HUDEP-2 (cell line): ENCODE results near the gene PAX3.

ENCODE experiments used
- DNase-seq, 76 experiments: peaks; one replicate each; lab custom pipeline; 2025; ENCODE audit not compliant: unreplicated experiment in 76 of 76; lab: John Stamatoyannopoulos, UW

Gene PAX3

DNA sequence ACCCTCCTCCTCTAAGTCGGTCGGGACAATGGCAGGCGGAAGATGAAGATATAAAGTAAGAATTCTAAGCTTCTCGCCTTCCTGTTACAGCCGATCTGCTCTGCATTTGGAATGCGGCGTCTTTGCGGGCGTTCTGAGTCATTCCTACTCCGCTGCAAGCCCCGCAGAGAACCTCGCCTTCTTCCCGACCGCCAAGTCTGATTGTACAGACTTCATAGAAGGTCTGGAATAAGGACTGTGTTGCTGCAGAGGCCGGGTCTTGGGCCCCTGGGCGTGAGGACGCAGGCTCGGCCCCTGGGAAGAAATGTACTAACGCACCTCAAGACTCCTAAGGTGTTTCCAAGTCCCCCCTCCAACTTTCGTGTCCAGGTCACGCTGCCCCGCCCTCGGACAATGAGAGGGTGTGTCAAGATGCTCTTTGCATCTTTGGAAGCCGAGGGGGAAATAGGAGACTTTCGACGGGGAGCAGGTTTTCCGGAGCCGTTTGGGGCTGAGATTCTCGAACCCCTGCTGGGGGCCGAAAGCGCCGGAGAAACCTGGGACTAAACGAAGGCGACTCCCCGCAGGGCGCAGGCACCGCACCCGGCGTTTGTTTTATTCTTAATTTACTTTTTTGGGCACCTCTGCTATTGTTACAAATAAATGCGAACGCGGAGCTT is 12.7 kb upstream of the PAX3 start:
- no peak for DNase-seq

DNA sequence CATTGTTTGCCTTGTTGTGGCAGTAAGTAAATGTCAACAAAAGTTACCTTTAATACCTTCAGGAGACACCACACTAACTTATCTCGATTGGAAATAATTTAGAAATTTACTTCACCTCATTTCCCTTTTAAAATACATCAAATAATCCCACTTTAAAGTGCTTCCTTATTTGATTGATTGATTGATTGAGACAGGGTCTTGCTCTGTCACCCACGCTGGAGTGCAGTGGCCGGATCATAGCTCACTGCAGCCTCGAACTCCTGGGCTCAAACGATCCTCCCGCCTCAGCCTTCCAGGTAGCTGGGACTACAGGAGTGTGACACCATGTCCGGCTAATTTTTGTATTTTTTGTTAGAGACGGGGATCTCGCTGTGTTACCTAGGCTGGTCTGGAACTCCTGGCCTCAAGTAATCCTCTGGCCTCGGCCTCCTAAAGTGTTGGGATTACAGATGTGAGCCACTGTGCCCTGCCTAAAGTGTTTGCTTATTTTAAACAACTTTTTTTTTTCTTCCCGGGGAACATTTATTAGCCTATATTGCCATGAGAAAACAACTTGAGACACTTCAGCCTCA is 12.0 kb upstream of the PAX3 start:
- DNase-seq: no peak

DNA sequence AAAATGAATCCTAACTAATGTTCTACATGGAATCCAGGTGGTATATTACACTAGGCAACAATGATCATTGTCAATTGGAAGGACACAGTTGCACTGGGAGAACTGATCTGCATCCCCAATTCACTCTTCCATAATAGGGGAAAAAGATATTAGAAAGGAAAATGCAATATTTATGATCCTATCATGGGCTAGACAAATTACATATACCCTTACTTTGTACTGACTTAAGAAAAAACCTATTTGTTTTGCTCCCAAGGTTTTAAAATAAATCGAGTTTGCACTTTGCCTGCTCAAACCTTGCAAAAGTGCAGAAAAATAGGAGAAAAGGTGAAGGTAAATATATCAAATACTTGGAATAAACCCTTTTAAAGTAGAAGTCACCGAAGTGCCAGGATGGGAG is 11.0 kb upstream of the PAX3 start:
- no peak for DNase-seq

DNA sequence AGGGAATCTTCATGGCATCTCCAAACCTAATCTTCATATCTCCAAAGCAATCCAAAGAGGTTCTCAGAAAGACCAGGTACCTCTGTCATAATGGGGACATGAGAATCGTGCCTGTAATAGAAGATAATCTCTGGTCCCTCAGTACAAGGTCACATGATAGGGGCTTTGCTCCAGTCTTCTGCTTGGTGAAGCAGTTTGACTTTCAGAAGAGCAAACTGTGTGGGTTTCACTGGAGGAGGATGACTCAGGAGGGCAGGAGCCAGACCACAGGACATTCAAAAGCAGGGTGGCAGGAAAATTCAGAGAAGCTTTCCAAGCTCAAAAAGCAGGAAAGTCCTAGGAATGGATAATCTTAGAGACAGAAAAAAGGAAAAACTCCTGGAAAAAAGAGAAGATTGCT is 10.6 kb upstream of the PAX3 start:
- DNase-seq: no peak

DNA sequence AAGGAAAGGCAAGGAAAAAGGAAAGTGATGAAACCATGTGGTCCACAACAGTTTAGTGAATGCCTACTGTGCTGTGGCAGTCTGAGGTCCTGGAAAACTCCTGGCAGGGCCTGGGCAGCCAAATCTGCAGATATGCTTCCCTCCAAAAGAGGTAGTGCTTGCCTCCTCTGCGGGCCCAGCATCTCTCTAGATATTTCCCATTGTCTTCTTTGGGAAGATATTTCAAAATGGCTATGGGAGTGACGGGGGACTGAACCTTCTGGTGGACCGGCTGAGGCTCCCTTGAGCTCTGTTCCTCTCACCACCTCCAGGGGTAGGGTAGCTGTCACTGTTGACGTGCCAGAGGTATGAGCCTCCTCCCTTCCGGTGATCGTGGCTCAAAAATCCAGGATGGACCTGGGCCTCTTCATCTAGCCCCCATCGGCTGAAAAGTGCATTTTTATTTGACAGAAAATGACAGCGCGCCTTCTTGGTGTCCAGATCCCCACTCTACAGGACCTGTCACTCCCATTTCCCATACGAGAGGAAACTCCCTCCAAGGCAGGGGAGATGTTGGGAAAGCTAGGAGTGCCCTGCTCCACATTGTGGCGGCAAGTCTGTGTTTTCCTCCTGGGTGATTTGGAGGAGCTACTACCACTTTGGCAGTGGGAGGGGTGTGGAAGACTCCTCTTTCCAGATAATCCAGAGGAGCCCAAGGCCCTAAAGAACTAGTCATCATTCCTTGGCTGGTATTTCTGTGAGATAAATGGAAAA is 9.4 kb upstream of the PAX3 start:
- DNase-seq: no peak

DNA sequence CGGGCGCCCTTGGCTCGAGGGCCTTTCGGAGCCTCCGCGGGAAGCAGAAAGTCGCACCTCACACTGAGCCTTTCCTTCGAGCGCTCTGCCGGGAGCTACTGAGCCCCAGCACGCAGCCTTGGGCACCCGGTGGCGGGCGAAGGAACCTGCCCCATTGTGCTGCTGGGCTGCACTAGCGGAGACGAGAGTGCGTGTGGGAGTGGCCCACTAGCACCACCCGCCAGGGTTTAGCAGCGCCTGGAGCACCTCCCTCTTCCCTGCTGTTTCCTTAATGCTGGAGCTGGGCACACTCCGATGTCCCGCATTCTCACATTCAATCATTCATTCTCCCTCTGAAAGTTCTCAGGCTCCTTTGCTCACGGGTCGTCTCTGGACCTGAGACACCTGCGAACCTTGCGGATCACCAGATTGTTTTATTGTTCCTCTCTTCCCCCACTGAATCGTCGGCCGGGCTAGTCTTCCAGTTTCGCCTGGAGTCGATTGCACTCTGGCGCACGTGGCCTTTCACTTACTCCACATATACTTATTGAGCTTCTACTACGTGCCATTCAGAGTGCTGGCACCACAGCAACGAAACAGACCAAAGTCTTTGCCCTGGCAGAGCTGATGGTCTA is 8.5 kb upstream of the PAX3 start:
- DNase-seq: peak in 2 of 76 experiments; percentile 16 to 24

DNA sequence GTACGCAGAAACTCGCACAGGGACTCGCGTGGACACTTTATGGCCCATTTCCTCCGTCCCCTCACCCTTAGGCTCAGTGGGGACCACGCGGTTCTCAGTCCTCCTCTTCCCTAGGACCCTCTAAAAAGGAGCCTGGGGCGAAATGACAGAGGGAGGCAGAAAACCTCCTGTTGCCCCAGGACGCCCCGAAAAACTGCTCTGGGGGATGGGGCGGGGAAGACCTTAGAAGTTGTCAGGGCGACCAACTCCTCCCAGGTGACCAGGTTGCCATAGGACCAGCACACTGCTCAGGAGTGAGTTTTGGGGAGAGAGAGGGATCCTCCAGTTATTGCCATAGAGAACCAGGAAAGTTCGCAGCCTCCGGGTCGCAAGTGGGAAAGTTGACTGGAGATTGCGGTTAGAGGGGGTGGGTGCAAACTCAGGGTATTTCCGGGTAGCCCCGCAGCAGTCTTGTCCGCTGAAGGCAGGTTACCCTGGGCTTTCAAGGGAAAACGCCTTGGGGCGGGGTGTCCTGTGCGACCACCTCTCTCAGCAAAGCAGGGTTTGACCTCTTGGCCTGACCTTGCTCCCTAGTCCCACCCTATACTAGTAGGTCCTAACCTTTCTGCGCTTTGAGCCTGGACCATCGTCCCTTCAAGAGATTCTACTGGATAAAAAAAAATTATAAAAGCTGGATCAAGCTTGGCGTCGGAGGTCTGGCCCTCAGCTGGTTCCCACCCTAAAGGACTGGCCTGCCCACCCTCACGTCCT is 7.8 kb upstream of the PAX3 start:
- no peak for DNase-seq

DNA sequence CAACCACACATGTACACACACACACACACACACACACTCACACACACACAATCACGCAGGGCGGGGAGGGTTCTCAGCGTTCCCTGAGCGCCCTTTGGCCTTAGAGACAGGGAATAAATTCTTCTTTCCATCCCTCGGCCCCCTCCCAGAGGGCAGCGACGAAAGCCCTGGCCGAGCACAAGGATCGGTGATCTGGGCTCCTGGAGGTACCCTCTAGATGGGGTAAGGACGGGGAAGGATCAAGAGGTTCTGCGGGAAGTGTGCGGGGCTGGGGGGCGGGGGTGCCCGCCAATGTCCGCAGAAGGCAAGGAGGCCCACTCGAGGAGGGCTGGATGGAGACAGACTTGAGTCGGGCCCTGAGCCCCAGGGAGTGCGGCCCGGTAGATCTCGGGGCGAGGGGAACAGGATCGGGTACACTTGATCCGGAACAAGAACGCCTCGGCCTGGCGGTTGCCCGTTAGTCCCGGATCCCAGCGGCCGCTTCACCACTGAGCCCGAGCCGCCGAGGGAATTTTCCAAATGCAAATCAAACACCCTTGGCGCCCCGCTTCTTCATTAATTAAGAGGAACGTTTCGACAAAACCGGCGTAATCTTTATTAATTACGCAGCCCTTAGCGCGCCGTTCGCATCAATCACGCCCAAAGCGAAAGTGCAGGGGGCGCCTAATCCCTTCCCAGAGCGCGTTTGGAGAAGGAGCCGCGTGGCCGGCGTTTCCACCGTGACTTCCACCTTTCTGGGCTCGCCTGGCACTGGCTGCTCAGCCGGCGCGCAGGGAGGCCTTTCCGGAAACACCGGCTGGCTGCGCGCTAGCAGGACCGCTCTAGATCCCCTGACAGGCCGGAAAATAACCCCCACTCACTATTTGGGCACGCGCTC is 7.0 kb upstream of the PAX3 start:
- DNase-seq: no peak

DNA sequence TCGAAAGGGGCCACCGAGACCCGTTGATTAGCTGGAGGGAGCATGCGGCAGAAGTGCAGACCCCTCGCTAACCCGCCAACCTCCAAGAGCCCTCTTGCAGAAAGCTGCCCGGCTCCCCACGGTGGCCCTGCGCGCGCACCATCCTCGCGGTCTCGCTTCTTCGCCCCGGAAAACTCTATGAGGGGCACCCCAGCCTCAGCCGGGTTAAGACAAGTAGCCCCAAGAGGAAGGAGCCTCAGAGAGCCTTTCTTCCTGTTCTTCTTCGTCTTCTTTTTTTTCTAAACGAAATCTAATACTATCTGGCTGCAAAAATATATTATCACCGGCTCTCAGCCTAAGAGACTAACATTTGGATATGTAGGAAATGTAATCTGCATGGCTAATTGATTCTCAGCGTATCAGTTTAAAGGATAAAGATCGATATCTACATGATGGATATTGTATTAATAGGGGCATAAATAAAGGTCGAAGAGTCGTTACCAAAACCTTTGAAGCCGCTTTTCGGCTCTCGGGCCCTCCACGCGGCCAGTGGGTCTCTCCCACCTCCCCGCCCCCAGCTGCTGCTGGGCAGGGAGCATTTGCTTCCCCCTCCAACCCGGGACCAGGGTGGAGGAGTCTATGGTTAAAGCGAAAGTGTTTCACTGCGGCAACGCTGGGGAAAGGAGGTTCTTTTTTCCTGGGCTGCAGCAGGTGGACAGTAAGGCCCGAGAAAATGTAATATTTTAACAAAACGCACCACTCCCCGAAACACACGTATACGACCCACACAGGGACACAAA is 6.1 kb upstream of the PAX3 start:
- DNase-seq: peak in 1 of 76 experiments; percentile 11

DNA sequence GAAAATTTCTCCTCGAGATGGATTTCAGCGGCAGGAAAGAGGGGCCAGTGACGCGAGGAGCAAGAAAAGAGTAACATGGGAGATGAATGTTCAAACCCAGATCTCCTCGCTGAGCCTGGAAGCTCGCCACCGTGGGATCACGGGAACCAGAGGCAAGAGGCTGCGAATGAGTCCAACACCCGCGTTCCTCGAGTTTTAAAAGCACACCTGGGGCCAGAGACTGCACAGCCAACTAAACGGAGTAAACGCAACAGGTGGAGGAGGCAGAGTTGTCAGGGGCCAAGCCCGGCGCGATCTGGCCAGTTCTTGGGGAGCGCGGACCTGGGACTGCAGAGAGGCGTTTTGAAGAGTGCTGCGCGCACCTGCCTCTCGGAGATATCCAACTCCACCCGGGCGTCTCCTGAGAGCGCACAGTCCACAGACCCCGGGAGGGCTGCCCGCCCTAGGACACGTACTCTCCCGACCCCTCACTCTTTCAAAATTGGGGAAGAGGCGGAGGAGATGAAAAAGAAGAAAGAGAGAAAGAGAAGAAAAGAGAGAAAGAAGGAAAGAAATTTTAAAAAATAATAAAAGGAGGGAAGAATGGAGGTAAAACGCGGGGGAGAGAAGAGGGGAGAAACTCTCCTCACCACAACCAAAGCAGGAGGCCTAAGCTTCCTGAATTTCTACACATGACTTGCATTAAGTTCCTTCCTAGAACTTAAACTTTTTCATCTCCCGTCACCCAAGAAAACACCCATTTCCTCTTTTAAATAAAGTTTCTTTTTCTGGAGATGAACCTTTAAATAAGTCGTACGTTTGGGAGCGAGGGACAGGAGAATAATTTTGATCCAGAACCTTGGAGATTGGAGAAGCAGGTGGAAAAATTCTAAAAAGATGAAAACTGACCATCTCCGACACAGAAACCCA is 5.3 kb upstream of the PAX3 start:
- DNase-seq: no peak

DNA sequence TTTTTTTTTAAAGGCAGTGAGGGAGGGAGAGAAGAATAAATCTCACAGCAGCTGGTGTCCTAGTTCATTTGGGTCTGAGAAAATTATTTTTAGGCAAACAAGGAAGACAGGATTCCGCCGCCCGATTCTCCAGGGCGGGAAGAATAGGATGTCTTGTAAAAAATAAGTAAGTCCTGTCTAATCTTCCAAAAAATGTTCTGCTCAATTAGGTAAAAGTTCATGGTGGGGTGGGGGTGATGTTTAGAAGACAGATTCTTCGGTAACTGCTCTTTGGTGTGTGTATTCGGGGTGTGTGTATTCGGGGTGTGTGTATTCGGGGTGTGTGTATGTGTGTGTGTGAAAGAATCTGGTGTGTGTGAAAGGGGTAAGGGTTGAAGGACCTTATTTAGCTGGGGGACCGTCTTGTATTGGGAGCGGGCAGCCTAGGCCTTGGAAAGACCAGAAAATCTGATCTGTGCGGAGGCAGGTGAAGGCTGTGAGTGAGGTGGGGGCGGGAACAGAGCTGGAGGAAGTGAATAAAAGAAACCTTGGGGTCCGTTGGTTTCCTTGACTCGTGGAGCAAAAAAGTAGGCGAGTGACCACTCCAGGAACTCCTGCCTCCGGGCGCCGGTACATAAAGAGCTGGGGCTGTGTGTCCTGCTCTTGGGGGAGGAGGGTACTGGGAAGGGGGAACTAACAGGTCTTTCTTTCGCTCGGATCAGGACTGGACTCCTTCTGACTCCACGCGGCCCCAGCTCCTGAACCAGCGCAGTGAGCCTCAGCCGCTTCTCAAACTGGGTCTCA is 4.4 kb upstream of the PAX3 start:
- no peak for DNase-seq

DNA sequence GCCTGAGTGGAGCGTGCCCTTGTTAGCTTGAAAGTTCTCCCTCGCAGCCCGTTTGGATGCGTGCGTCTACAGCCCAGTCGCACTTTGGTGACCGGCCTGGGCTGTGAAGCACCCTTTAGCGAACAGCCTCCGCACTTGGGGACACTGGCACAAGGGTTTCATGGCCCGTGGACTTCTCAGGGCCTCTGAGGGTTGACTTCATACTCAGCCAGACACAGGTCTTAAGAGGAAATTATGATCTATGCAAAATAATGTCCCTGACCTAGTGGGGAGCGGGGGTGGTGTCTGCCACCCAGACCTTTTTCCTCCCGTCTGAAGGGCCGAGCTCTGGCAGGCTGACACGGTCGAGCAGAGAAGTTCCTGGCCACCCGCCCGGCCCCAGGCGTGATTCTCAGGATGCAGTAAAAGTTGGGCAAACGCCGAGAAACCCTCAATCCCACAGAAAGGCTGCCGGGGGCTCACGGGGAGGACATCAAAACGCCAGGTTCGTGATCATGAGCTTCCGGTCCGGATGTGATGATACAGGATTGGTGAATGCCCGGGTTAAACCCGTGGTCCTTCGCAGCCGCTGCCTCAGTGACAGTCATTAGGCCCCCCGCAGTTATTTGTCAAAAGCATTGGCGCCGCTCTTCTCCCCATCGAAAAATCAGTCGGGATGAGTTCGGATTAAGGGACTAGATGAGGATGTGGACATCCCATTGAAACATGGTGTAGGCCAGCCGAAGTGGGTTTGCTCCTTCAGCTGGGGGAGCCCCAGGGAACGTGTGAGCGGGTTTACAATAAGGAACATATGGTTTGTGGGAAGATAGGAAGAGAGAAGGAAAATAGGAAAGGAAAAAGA is 3.6 kb upstream of the PAX3 start:
- no peak for DNase-seq

DNA sequence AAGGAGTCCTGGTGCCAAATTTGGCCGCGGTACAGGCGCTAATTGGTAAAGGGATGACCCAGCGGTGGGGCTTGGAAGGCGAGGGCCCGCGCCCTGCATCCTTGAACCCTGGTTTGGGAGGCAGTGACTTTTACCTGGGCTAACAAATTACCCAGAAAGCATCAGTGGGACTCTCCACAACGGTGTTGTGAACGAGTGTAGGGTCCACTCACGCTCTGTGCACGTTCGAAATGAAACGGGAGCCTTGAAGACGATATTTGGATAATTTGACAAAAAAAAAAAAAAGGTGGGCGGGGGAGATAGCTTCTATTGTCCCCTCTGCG is 3.0 kb upstream of the PAX3 start:
- DNase-seq: no peak

DNA sequence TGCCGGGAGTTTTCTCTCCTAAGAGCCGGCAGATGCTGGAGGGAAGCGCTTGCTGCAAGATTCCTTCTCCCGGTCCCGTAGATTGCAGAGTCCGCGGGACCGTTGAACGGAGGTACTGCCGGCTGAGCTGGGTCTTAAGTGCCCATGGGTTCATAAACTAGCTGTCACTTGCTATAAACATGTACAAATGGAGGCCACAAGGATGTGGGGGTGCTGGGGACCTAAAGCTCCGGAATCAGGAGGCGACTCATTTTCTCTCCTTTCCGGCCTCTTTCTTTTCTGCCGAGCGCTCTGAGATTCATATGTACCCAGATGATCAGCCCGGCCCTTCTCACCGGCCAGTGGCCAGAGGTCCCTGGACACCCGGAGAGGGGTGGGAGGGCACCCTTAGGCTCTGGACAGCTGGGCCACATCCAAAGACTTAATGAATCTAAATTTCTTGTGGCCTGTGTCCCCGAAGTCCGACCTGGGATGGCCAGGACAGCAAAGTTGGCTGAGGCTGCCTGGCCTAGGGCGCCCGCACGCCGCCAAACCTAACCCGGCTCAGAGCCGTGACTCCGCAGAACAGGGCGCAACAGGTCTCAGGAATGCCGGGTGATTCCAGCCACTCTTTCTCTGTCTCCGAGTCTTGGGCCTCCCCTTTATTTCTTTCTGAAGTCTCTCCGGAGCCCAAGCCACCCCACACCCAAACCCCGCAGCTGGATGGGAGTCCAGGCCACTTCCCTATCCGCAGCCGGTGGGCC is 2.4 kb upstream of the PAX3 start:
- DNase-seq: no peak

DNA sequence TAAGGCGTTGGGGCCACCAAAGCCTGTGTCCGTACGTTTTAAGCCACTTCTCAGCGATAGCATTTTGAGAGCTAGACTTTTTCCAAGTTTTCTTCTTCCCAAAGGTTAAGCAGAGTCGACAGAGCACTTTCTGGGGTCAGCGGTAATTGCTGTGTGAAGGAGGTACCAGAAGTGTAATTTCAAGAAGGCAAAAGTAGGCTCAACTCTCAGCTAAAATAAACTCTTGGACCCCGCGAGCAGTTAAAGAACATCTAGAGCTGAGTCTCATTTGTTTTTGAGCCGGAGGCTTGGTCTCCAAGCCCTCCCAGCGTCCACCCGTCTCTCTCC is 1.9 kb upstream of the PAX3 start:
- no peak for DNase-seq
